ENCODE results near the gene MGAT5. TPM values are rescaled to one million over a fixed set of nuclear protein-coding genes. Genes with fewer than 3 reads are reported as not detected.

Gene MGAT5
- total RNA-seq, 1 donor from 2014 or later = 30.0 TPM

GRCh38 chr2:134252092-134252750 lies 1.7 kb upstream of the MGAT5 start:
- no peak for DNase-seq (ENCODE audit: low spot score)
- no peaks in the 10 kb centered on the region for H3K9me3 Mint-ChIP-seq (ENCODE audit: low read depth)
- H3K36me3 Mint-ChIP-seq (ENCODE audit: low read depth) = no peaks in the 10 kb centered on the region
- TF ChIP-seq CTCF (IDR thresholded peaks at IDR 0.05) = no peak
- H3K4me3 Mint-ChIP-seq (ENCODE audit: unreplicated experiment) = no peak overlapping the region
- no peak overlapping the region for H3K27ac Mint-ChIP-seq (ENCODE audit: unreplicated experiment)
- H3K27me3 Mint-ChIP-seq (ENCODE audit: low read depth) = no peaks in the 10 kb centered on the region
- H3K4me1 Mint-ChIP-seq (ENCODE audit: low read depth) = no peaks in the 10 kb centered on the region

GRCh38 chr2:134253117-134253704 lies 661 bp upstream of the MGAT5 start:
- Mint-ChIP-seq H3K4me1 (ENCODE audit: low read depth) (no peaks in the 10 kb centered on the region), H3K27me3 (ENCODE audit: low read depth) (no peaks in the 10 kb centered on the region), H3K4me3 (ENCODE audit: unreplicated experiment) (no peak overlapping the region), H3K9me3 (ENCODE audit: low read depth) (no peaks in the 10 kb centered on the region), H3K36me3 (ENCODE audit: low read depth) (no peaks in the 10 kb centered on the region), H3K27ac (ENCODE audit: unreplicated experiment) (no peak overlapping the region)
- DNase-seq (ENCODE audit: low spot score) = no peak
- TF ChIP-seq CTCF (IDR thresholded peaks at IDR 0.05) = no peak

GRCh38 chr2:134254824-134255223 lies 952 bp downstream of the MGAT5 start:
- Mint-ChIP-seq H3K4me1 (ENCODE audit: low read depth) (peaks cover 5% of the 10 kb centered on the region), H3K36me3 (ENCODE audit: low read depth) (no peaks in the 10 kb centered on the region), H3K9me3 (ENCODE audit: low read depth) (no peaks in the 10 kb centered on the region), H3K4me3 (ENCODE audit: unreplicated experiment) (no peak overlapping the region), H3K27me3 (ENCODE audit: low read depth) (no peaks in the 10 kb centered on the region), H3K27ac (ENCODE audit: unreplicated experiment) (no peak overlapping the region)
- DNase-seq (ENCODE audit: low spot score) = no peak
- TF ChIP-seq CTCF (IDR thresholded peaks at IDR 0.05) = no peak

GRCh38 chr2:134256956-134257355 lies 3.1 kb downstream of the MGAT5 start:
- Mint-ChIP-seq H3K27me3 (ENCODE audit: low read depth) (no peaks in the 10 kb centered on the region), H3K4me3 (ENCODE audit: unreplicated experiment) (no peak overlapping the region), H3K36me3 (ENCODE audit: low read depth) (no peaks in the 10 kb centered on the region), H3K4me1 (ENCODE audit: low read depth) (peaks cover 26% of the 10 kb centered on the region), H3K27ac (ENCODE audit: unreplicated experiment) (no peak overlapping the region), H3K9me3 (ENCODE audit: low read depth) (no peaks in the 10 kb centered on the region)
- TF ChIP-seq CTCF (IDR thresholded peaks at IDR 0.05) = no peak
- no peak for DNase-seq (ENCODE audit: low spot score)

- no peaks in the 10 kb centered on the region for H3K27me3 Mint-ChIP-seq (ENCODE audit: low read depth)
- peaks cover 28% of the 10 kb centered on the region for H3K4me1 Mint-ChIP-seq (ENCODE audit: low read depth)
- no peak for TF ChIP-seq CTCF (IDR thresholded peaks at IDR 0.05)
- H3K4me3 Mint-ChIP-seq (ENCODE audit: unreplicated experiment) = no peak overlapping the region
- no peaks in the 10 kb centered on the region for H3K36me3 Mint-ChIP-seq (ENCODE audit: low read depth)
- H3K9me3 Mint-ChIP-seq (ENCODE audit: low read depth) = no peaks in the 10 kb centered on the region
- no peak overlapping the region for H3K27ac Mint-ChIP-seq (ENCODE audit: unreplicated experiment)
- no peak for DNase-seq (ENCODE audit: low spot score)
These were observed 3.6 kb downstream of the MGAT5 start for GRCh38 chr2:134257509-134257908.

Measured in chondrocyte (in vitro differentiated cells).